GM12892 (cell line): ENCODE measurements around the gene C8B.

ENCODE experiments used
- POLR2A ChIP-seq: IDR thresholded peaks from 2 replicates; pipeline ENCODE4 v1.6.1; 2011; ENCODE audit warnings: low read depth, low read length, control low read depth
- POLR2AphosphoS5 ChIP-seq: IDR thresholded peaks from 2 replicates; pipeline ENCODE4 v1.6.1; 2011; ENCODE audit warnings: low read depth, low read length, control low read depth

DNA sequence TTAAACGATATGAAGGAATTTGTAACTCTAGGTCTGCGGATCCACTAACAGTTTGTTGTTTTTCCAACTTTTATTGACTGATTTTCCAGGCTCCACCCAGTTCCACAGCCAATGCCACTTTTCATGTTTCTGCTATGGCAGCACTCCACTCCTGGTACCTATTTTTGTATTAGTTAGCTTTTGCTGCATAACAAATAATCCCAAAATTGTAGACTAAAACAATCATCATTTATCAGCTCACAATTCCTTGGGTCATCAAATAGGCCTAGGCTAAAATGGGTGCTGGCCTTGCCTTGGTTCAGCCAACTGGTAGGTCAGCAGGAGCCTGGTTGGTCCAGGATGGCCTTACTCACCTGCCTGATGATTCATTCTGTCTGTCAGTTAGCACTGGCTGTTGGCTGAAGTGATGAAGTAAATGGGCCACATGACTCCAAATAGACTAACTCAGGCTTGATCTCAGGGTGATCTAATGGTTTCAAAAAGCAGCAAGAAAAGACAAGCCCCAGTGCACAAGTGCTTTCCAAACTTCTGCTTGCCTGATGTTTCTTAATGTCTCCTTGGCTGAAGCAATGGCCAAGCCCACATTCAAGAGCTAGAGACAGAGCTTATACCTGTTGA is 3.2 kb upstream of the C8B start:
- TF ChIP-seq POLR2AphosphoS5 = no peak
- TF ChIP-seq POLR2A = no peak
